Esophagus muscularis mucosa (tissue), 4 donors: ENCODE results near the gene TM4SF1. TPM values are rescaled to one million over a fixed set of nuclear protein-coding genes. Genes with fewer than 3 reads are reported as not detected.
A peak's percentile ranks its signal among the peaks of the same experiment; 100 is the strongest.

ENCODE experiments used
- DNase-seq: peaks from one replicate; pipeline ENCODE4 v3.0.0-alpha.2; 2017; ENCODE audit errors: extremely low spot score
- H3K27ac ChIP-seq, 4 donors: fragments of 200-600 bp; sonication (generic); replicated peaks in 1 of 4; 1 replicate in 3 of 4; 2 replicates in 1 of 4; pipeline ENCODE4 v1.5.1; 2016 to 2019; ENCODE audit warnings: mild to moderate bottlenecking in 1 of 4
- H3K27me3 ChIP-seq, 4 donors: fragments of 200-600 bp; sonication (generic); one replicate each; pipeline versions ENCODE4 v1.5.1 to v1.6.0; 2016 to 2019
- H3K36me3 ChIP-seq, 4 donors: fragments of 200-600 bp; sonication (generic); one replicate each; pipeline ENCODE4 v1.5.1; 2016 to 2019
- H3K4me1 ChIP-seq, 4 donors: fragments of 200-600 bp; sonication (generic); one replicate each; pipeline ENCODE4 v1.5.1; 2016 to 2019
- H3K4me3 ChIP-seq, 4 donors: fragments of 200-600 bp; sonication (generic); 1 replicate in 2 of 4; 2 replicates in 2 of 4; pipeline ENCODE4 v1.5.1; 2016 to 2019; ENCODE audit warnings: mild to moderate bottlenecking in 4 of 4, moderate library complexity in 1 of 4
- H3K9me3 ChIP-seq, 4 donors: fragments of 200-600 bp; sonication (generic); 1 replicate in 3 of 4; 2 replicates in 1 of 4; pipeline ENCODE4 v1.5.1; 2016 to 2019
- CTCF ChIP-seq, 3 experiments: fragments of 200-600 bp in 2 of 3; fragments of 450-650 bp in 1 of 3; sonication (generic) in 2 of 3; IDR thresholded peaks; one replicate each; pipeline ENCODE4 v1.5.1; 2017 to 2019; ENCODE audit warnings: antibody characterized with exemption in 3 of 3, mild to moderate bottlenecking in 2 of 3, moderate library complexity in 1 of 3
- EP300 ChIP-seq: sonication (generic); formaldehyde crosslinking; IDR thresholded peaks from one replicate; pipeline ENCODE4 v1.6.1; 2017; ENCODE audit warnings: antibody characterized with exemption
- POLR2A ChIP-seq: fragments of 450-650 bp; IDR thresholded peaks from one replicate; pipeline ENCODE4 v1.6.1; 2017; ENCODE audit warnings: antibody characterized with exemption, moderate library complexity, mild to moderate bottlenecking, low read depth
- POLR2AphosphoS5 ChIP-seq, 2 donors: sonication (generic); formaldehyde crosslinking; IDR thresholded peaks; one replicate each; pipeline ENCODE4 v1.6.1; 2017; ENCODE audit warnings: antibody characterized with exemption in 2 of 2
- WGBS: methylation state at CpG from one replicate; pipeline ENCODE4 v1.1.5; 2018; 5-methylcytosine and 5-hydroxymethylcytosine counted together
- intact Hi-C: fragments of 100-400 bp; cut with DNase I; formaldehyde crosslinking; loops from one replicate; pipeline ENCODE4 v1.15.1; 2023
- total RNA-seq, 4 donors: library from RNA; depleted of rRNA; stranded (reverse); fragments of >200 nt; gene quantifications; one replicate each; pipeline versions ENCODE4 v1.1.0 to v1.2.1, GENCODE V29; 2016

The TM4SF1 gene
- total RNA-seq, 4 donors from 2014 or later, result 28.7 to 151 (median 77.7) TPM

GRCh38 chr3:149332227-149332765, 45.2 kb downstream of the TM4SF1 start:
- peak overlapping the region; percentile 2 to 20 (median 12) for H3K4me3 ChIP-seq
- intact Hi-C loops, result no loop called here

GRCh38 chr3:149331396-149331795, 46.1 kb downstream of the TM4SF1 start:
- Histone ChIP-seq H3K27ac (no peak overlapping the region), H3K9me3 (no peaks in the 10 kb centered on the region), H3K4me1 (no peaks in the 10 kb centered on the region), H3K27me3 (no peaks in the 10 kb centered on the region), H3K4me3 (no peak overlapping the region), H3K36me3 (no peaks in the 10 kb centered on the region)
- WGBS, result 80% methylated on average over 2 of the region's 2 CpGs
- intact Hi-C loops, result no loop called here
- DNase-seq, result no peak
- TF ChIP-seq POLR2A (no peak), EP300 (no peak), POLR2AphosphoS5 (IDR thresholded peaks at IDR 0.05) (no peak)

More at GRCh38 chr3:149332227-149332765, 45.2 kb downstream of the TM4SF1 start:
- DNase-seq, result no peak
- no peaks in the 10 kb centered on the region for H3K36me3 ChIP-seq
- WGBS, result 6% methylated on average over 1 of the region's 1 CpG
- no peaks in the 10 kb centered on the region for H3K9me3 ChIP-seq
- H3K27me3 ChIP-seq, result no peaks in the 10 kb centered on the region
- TF ChIP-seq POLR2A (no peak), POLR2AphosphoS5 (IDR thresholded peaks at IDR 0.05) (no peak), CTCF (IDR thresholded peaks at IDR 0.05) (no peak), EP300 (no peak)
- H3K27ac ChIP-seq, result peak overlapping the region; percentile 18 to 55 (median 44)
- H3K4me1 ChIP-seq, result no peaks in the 10 kb centered on the region

GRCh38 chr3:149330609-149331331, 46.7 kb downstream of the TM4SF1 start:
- 85% methylated on average over 2 of the region's 2 CpGs for WGBS
- no peaks in the 10 kb centered on the region for H3K4me1 ChIP-seq
- H3K9me3 ChIP-seq, result no peaks in the 10 kb centered on the region
- H3K4me3 ChIP-seq, result no peak overlapping the region
- no peak overlapping the region for H3K27ac ChIP-seq
- H3K36me3 ChIP-seq, result no peaks in the 10 kb centered on the region
- no peak for TF ChIP-seq POLR2AphosphoS5 (IDR thresholded peaks at IDR 0.05)
- TF ChIP-seq POLR2A, result no peak
- TF ChIP-seq EP300, result no peak
- no peak for TF ChIP-seq CTCF (IDR thresholded peaks at IDR 0.05)
- no peaks in the 10 kb centered on the region for H3K27me3 ChIP-seq
- DNase-seq, result no peak
- intact Hi-C loops, result no loop called here

GRCh38 chr3:149327156-149327555, 50.3 kb downstream of the TM4SF1 start:
- DNase-seq, result no peak
- H3K27ac ChIP-seq, result no peak overlapping the region
- H3K27me3 ChIP-seq, result no peaks in the 10 kb centered on the region
- no peak overlapping the region for H3K4me3 ChIP-seq
- intact Hi-C loops, result no loop called here
- 86% methylated on average over 2 of the region's 2 CpGs for WGBS
- no peak for TF ChIP-seq EP300
- no peak for TF ChIP-seq POLR2A
- TF ChIP-seq CTCF (IDR thresholded peaks at IDR 0.05), result no peak
- TF ChIP-seq POLR2AphosphoS5 (IDR thresholded peaks at IDR 0.05), result no peak
- H3K9me3 ChIP-seq, result no peaks in the 10 kb centered on the region
- peaks cover 0 to under 1% (median 0%) of the 10 kb centered on the region in 4 donors for H3K36me3 ChIP-seq
- H3K4me1 ChIP-seq, result no peaks in the 10 kb centered on the region

- Histone ChIP-seq H3K9me3 (no peaks in the 10 kb centered on the region), H3K4me1 (no peaks in the 10 kb centered on the region), H3K27ac (no peak overlapping the region), H3K27me3 (no peaks in the 10 kb centered on the region), H3K4me3 (no peak overlapping the region), H3K36me3 (peaks cover 0 to 3% (median 0%) of the 10 kb centered on the region in 4 donors)
- TF ChIP-seq EP300, result no peak
- no peak for TF ChIP-seq POLR2A
- no peak for TF ChIP-seq CTCF (IDR thresholded peaks at IDR 0.05)
- TF ChIP-seq POLR2AphosphoS5 (IDR thresholded peaks at IDR 0.05), result no peak
- intact Hi-C loops, result no loop called here
- no peak for DNase-seq
These were observed 51.9 kb downstream of the TM4SF1 start for GRCh38 chr3:149325581-149325980.
